ENCODE data around the gene LTF. TPM values are rescaled to one million over a fixed set of nuclear protein-coding genes. Genes with fewer than 3 reads are reported as not detected.
"Not testable (repeated sequence)": the region's sequence is repeated elsewhere in the genome, so short reads cannot be mapped to it uniquely, and the experiment has no call there.

The LTF gene
- total RNA-seq, 1 experiment from 2014 or later: not detected

DNA sequence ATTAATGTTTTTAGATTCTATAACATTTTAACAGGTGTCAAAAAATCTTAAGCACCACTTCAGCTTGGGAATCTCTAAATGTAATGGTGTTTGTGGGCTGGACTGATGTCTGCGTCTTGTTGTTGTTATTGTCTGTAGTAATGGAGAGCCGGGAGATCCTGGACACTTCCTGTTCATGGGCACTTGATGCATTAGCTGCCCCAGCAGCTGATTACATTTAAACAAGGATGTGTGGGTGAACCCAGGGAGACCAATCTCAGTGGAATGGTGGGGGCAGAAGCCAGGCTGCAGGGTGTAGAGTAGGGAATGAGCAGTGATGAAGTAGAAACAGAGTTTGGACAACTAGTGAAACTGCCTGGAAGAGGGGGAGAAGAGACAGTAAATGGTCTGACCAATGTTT is 65.6 kb downstream of the LTF start:
- DNase-seq: no peak
- no peaks in the 10 kb centered on the region for H3K9me2 ChIP-seq (replicated peaks; ENCODE audit: insufficient read depth, low read length)
- no peaks in the 10 kb centered on the region for H3K79me2 ChIP-seq (ENCODE audit: low read length)
- H3K9me3 ChIP-seq (ENCODE audit: low read length): no peaks in the 10 kb centered on the region
- H3K4me2 ChIP-seq (ENCODE audit: low read depth, low read length, poor library complexity, severe bottlenecking): no peak overlapping the region
- no peak overlapping the region for H3K27ac ChIP-seq (ENCODE audit: low read length)
- H4K20me1 ChIP-seq (ENCODE audit: insufficient read depth, low read depth, low read length): no peaks in the 10 kb centered on the region
- H3K9ac ChIP-seq (ENCODE audit: low read length): no peak overlapping the region
- no peak overlapping the region for H2AFZ ChIP-seq (ENCODE audit: low read length)
- H3K36me3 ChIP-seq (ENCODE audit: insufficient read depth, low read length): no peaks in the 10 kb centered on the region
- H3K27me3 ChIP-seq (ENCODE audit: low read length): no peaks in the 10 kb centered on the region
- no peak overlapping the region for H3K4me3 ChIP-seq (ENCODE audit: low read length)
- no peaks in the 10 kb centered on the region for H3K4me1 ChIP-seq (ENCODE audit: low read length)

DNA sequence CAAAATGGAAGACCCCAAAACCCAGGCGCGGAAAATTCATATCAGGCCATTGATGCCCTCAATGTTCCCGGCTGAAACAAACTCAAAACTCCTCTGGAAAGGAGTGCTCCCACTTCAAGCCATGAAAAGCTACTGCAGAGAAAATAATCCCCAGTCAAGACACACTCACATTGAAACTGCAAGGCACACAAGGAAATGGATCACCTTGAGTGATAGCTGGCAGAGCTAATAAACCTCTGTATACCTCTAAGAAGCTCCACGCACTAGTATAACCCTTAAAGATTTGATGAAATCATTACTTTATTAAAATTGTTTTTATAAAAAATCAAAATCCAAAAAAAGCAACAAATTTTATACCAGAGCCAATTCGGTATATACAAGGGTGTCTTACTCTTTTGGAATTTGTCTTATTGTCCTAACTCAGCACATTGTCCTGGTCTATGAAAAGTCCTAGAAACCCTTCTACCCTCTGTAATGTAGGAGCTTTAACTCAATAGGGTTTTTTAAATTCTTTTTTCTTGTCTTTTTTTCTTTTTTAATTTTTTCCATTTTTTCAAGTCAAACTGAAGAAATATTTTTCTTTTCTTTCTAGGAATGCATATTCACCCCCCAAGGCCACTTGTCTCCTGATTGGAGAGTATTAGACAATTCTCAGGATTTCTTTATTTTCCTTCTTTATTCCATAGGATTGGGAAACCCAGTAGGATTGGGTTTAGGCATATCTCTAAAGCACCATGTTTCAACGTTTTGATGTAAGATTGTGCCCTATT is 66.3 kb downstream of the LTF start:
- no peaks in the 10 kb centered on the region for H3K9me2 ChIP-seq (replicated peaks; ENCODE audit: insufficient read depth, low read length)
- no peak overlapping the region for H2AFZ ChIP-seq (ENCODE audit: low read length)
- no peaks in the 10 kb centered on the region for H3K4me1 ChIP-seq (ENCODE audit: low read length)
- H3K9ac ChIP-seq (ENCODE audit: low read length): no peak overlapping the region
- no peaks in the 10 kb centered on the region for H4K20me1 ChIP-seq (ENCODE audit: insufficient read depth, low read depth, low read length)
- no peak for DNase-seq
- H3K9me3 ChIP-seq (ENCODE audit: low read length): no peaks in the 10 kb centered on the region
- H3K36me3 ChIP-seq (ENCODE audit: insufficient read depth, low read length): no peaks in the 10 kb centered on the region
- no peak overlapping the region for H3K4me2 ChIP-seq (ENCODE audit: low read depth, low read length, poor library complexity, severe bottlenecking)
- no peaks in the 10 kb centered on the region for H3K79me2 ChIP-seq (ENCODE audit: low read length)
- no peaks in the 10 kb centered on the region for H3K27me3 ChIP-seq (ENCODE audit: low read length)
- H3K4me3 ChIP-seq (ENCODE audit: low read length): no peak overlapping the region
- no peak overlapping the region for H3K27ac ChIP-seq (ENCODE audit: low read length)

DNA sequence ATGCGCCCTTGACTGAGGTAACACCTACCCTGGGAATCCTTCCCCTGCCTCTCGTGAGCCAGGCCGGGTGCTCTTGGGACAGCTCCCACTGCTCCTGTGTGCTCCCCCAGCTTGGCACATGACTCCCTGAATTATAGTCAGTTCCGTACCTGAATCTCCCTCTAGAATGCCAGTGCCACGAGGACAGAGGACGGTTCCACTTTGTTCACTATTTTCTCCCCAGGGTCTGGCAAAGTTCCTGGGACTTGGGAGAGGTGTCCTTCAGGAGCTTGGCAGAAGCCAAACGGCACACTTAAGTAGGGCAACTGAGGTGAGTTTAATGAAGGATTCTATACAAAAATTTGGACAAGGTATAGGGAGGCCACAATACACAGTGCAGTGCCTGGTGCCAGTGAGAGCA is 67.6 kb downstream of the LTF start:
- no peaks in the 10 kb centered on the region for H3K27me3 ChIP-seq (ENCODE audit: low read length)
- H3K4me1 ChIP-seq (ENCODE audit: low read length): no peaks in the 10 kb centered on the region
- H3K9me2 ChIP-seq (replicated peaks; ENCODE audit: insufficient read depth, low read length): no peaks in the 10 kb centered on the region
- no peak overlapping the region for H3K4me3 ChIP-seq (ENCODE audit: low read length)
- H4K20me1 ChIP-seq (ENCODE audit: insufficient read depth, low read depth, low read length): no peaks in the 10 kb centered on the region
- H3K9me3 ChIP-seq (ENCODE audit: low read length): no peaks in the 10 kb centered on the region
- H3K79me2 ChIP-seq (ENCODE audit: low read length): no peaks in the 10 kb centered on the region
- no peak overlapping the region for H3K27ac ChIP-seq (ENCODE audit: low read length)
- no peak overlapping the region for H3K4me2 ChIP-seq (ENCODE audit: low read depth, low read length, poor library complexity, severe bottlenecking)
- no peak overlapping the region for H2AFZ ChIP-seq (ENCODE audit: low read length)
- H3K9ac ChIP-seq (ENCODE audit: low read length): no peak overlapping the region
- no peaks in the 10 kb centered on the region for H3K36me3 ChIP-seq (ENCODE audit: insufficient read depth, low read length)
- DNase-seq: no peak

DNA sequence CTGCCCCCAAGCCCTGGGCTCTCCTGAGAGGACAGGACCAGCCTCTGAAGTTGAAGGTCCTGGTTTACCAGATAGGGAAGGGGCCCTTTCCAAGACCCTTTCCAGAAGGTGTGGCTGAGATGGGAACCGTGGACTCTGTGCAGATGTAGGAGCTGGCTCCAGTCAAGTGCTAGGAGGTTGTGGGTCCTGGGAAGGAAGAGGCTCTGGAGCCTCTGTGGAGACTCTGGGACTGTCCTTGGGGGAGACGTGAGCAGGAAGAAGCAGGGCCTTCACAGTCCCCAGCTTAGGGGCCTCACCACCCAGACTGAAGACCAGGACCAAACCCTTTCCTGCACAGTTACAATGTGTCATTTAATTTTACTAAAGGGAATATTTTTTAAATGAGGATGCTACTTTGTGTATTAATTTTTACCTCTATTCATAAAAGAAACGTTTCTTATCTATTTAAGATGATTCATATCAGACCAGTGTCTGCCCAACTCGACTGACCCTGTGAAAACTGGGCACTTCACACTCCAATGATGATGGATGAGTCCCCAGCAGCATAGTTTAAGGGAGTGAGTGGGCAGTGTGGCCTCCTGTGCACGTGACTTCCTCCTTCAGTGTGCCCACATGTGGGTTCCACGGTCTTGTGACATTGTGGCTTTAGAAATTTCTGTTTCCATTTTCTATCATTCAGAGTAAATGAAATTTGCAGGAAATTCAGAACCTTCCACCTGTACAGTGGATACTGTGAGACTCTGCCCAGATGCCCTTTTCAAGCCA is 68.8 kb downstream of the LTF start:
- no peak overlapping the region for H3K4me2 ChIP-seq (ENCODE audit: low read depth, low read length, poor library complexity, severe bottlenecking)
- H3K9me3 ChIP-seq (ENCODE audit: low read length): no peaks in the 10 kb centered on the region
- no peak overlapping the region for H2AFZ ChIP-seq (ENCODE audit: low read length)
- H3K4me3 ChIP-seq (ENCODE audit: low read length): no peak overlapping the region
- H3K27me3 ChIP-seq (ENCODE audit: low read length): no peaks in the 10 kb centered on the region
- H3K4me1 ChIP-seq (ENCODE audit: low read length): no peaks in the 10 kb centered on the region
- no peak for DNase-seq
- no peak overlapping the region for H3K27ac ChIP-seq (ENCODE audit: low read length)
- no peaks in the 10 kb centered on the region for H3K79me2 ChIP-seq (ENCODE audit: low read length)
- no peaks in the 10 kb centered on the region for H4K20me1 ChIP-seq (ENCODE audit: insufficient read depth, low read depth, low read length)
- H3K9ac ChIP-seq (ENCODE audit: low read length): no peak overlapping the region
- H3K36me3 ChIP-seq (ENCODE audit: insufficient read depth, low read length): no peaks in the 10 kb centered on the region
- H3K9me2 ChIP-seq (replicated peaks; ENCODE audit: insufficient read depth, low read length): no peaks in the 10 kb centered on the region

DNA sequence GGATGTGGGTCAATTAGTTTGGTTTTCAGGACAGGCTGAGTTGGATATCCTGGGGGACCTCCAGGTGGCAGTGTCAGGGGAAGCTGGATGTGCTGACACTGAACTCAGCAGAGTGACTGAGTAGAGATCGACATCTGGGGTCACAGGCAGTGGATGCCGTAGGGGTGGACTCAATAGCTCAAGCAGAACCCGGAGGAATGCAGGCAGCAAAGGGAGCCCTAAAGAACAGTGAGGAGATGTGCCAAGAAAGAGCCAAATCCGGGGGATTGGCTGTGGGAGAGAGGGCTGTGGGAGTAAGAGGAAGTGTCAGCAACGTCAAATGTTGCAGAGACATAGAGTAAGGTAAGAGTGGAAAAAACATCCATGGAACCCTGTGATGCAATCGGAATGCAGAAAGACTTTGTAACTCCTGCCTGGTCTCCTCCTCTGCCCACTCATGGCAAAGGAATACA is 69.5 kb downstream of the LTF start:
- Histone ChIP-seq H3K27ac (ENCODE audit: low read length) (no peak overlapping the region), H3K9me2 (replicated peaks; ENCODE audit: insufficient read depth, low read length) (no peaks in the 10 kb centered on the region), H3K36me3 (ENCODE audit: insufficient read depth, low read length) (no peaks in the 10 kb centered on the region), H3K4me1 (ENCODE audit: low read length) (no peaks in the 10 kb centered on the region), H3K9ac (ENCODE audit: low read length) (no peak overlapping the region), H2AFZ (ENCODE audit: low read length) (no peak overlapping the region), H3K4me2 (ENCODE audit: low read depth, low read length, poor library complexity, severe bottlenecking) (no peak overlapping the region), H4K20me1 (ENCODE audit: insufficient read depth, low read depth, low read length) (no peaks in the 10 kb centered on the region), H3K27me3 (ENCODE audit: low read length) (no peaks in the 10 kb centered on the region), H3K9me3 (ENCODE audit: low read length) (no peaks in the 10 kb centered on the region), H3K79me2 (ENCODE audit: low read length) (no peaks in the 10 kb centered on the region), H3K4me3 (ENCODE audit: low read length) (no peak overlapping the region)
- no peak for DNase-seq

DNA sequence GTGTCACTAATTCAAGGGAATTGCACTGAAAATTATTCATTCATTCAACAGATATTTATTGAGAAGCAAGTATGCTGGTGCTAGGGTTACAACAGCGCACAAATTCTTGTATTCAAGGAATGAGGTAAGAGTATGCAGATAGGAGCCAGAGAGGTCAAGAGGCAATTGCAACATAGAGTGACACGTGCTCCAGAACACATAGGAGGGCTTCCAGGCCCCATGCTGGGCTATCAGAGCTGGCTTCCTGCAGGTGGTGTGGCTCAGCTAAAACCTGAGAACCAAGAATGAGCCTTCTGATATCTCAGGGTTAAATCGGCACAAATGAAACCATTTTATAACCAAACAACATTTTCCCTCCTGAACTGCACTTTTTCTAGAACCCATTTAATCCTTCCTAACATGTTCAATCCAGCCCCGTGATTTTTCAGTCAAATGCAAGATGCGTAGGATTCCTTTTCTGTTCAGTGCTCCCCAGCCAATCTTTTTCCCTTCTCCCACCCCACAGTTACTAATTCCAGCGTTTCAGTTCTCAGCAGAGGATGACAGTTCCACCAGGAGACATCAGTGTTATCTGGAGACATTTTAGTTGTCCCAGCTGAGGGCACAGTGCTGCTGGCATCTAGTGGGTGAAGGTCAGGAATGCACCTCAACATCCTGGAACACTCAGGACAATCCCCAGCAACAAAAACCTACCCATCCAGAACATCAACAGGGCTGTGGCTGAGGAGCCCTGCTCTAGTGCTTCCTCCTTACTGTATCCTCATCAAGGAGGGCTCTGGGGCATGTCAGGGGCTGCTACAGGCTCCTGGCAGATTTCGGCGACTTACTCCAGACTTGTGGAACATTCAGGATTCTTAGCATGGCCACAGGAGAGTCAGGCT is 70.9 kb downstream of the LTF start:
- Histone ChIP-seq H2AFZ (ENCODE audit: low read length) (no peak overlapping the region), H3K4me2 (ENCODE audit: low read depth, low read length, poor library complexity, severe bottlenecking) (no peak overlapping the region), H3K4me1 (ENCODE audit: low read length) (no peaks in the 10 kb centered on the region), H3K79me2 (ENCODE audit: low read length) (no peaks in the 10 kb centered on the region), H3K27me3 (ENCODE audit: low read length) (no peaks in the 10 kb centered on the region), H3K27ac (ENCODE audit: low read length) (no peak overlapping the region), H3K9me3 (ENCODE audit: low read length) (no peaks in the 10 kb centered on the region), H3K9ac (ENCODE audit: low read length) (no peak overlapping the region), H3K9me2 (replicated peaks; ENCODE audit: insufficient read depth, low read length) (no peaks in the 10 kb centered on the region), H3K4me3 (ENCODE audit: low read length) (no peak overlapping the region), H4K20me1 (ENCODE audit: insufficient read depth, low read depth, low read length) (no peaks in the 10 kb centered on the region), H3K36me3 (ENCODE audit: insufficient read depth, low read length) (no peaks in the 10 kb centered on the region)
- DNase-seq: no peak

DNA sequence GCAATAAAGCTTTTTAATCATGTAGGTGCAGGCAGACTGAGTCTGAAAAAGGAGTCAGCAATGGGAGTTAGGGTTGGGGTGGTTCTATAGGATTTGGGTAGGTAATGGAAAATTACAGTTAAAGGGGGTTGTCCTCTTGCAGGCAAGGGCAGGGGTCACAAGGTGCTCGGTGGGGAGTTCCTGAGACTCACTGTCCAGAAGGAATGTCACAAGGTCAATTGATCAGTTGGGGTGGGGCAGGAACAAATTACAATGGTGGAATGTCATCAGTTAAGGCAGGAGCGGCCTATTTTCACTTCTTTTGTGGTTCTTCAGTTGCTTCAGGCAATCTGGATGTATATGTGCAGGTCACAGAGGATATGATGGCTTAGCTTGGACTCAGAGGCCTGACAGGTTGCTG is 71.7 kb downstream of the LTF start:
- Histone ChIP-seq H3K4me1 (ENCODE audit: low read length) (no peaks in the 10 kb centered on the region), H4K20me1 (ENCODE audit: insufficient read depth, low read depth, low read length) (no peaks in the 10 kb centered on the region), H3K36me3 (ENCODE audit: insufficient read depth, low read length) (no peaks in the 10 kb centered on the region), H3K9ac (ENCODE audit: low read length) (no peak overlapping the region), H3K27me3 (ENCODE audit: low read length) (no peaks in the 10 kb centered on the region), H3K79me2 (ENCODE audit: low read length) (no peaks in the 10 kb centered on the region), H3K4me3 (ENCODE audit: low read length) (no peak overlapping the region), H3K27ac (ENCODE audit: low read length) (no peak overlapping the region), H3K4me2 (ENCODE audit: low read depth, low read length, poor library complexity, severe bottlenecking) (no peak overlapping the region), H3K9me3 (ENCODE audit: low read length) (no peaks in the 10 kb centered on the region), H2AFZ (ENCODE audit: low read length) (no peak overlapping the region), H3K9me2 (replicated peaks; ENCODE audit: insufficient read depth, low read length) (no peaks in the 10 kb centered on the region)
- DNase-seq: no peak

DNA sequence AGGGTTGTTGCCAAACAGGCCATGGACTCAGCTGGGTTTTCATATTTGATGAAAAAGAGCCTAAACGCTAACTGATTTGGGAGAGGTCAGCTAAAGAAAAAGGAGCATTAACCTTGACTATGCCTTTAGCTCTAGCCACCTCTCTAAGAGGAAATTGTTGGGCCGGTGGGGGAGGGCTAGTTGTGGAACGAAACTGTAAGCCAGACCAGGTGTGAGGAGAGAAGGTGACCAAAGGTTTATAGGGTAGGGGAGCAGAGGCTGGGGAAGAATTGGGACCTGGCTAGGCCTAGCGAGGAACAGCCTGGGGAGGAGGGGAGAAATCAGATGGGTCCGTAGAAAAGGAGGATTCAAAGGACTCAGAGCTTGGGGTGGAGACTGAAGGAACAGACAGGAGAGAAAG is 73.2 kb downstream of the LTF start:
- H3K9me3 ChIP-seq (ENCODE audit: low read length); H3K36me3 ChIP-seq (ENCODE audit: insufficient read depth, low read length); H4K20me1 ChIP-seq (ENCODE audit: insufficient read depth, low read depth, low read length); DNase-seq; H3K27ac ChIP-seq (ENCODE audit: low read length); H3K4me1 ChIP-seq (ENCODE audit: low read length); H3K4me2 ChIP-seq (ENCODE audit: low read depth, low read length, poor library complexity, severe bottlenecking); H2AFZ ChIP-seq (ENCODE audit: low read length); H3K27me3 ChIP-seq (ENCODE audit: low read length); H3K9me2 ChIP-seq (replicated peaks; ENCODE audit: insufficient read depth, low read length); H3K79me2 ChIP-seq (ENCODE audit: low read length); H3K9ac ChIP-seq (ENCODE audit: low read length); H3K4me3 ChIP-seq (ENCODE audit: low read length): not testable (repeated sequence)
